Transverse colon (tissue), 3 donors: ENCODE measurements around the gene AGO4.

Experiments used
- POLR2A ChIP-seq: fragments of 450-650 bp; IDR thresholded peaks from one replicate; pipeline ENCODE4 v1.6.1; 2016; ENCODE audit warnings: antibody characterized with exemption, mild to moderate bottlenecking, moderate library complexity
- TF ChIP-seq, protein P1 (sequence below), 5 experiments: fragments of 200-600 bp in 3 of 5; fragments of 450-650 bp in 2 of 5; sonication (generic) in 3 of 5; IDR thresholded peaks; 1 replicate in 2 of 5; 2 replicates in 3 of 5; pipeline ENCODE4 v1.5.1; 2016 to 2017; ENCODE audit warnings: antibody characterized with exemption in 5 of 5, inconsistent platforms in 3 of 5, mild to moderate bottlenecking in 2 of 5, moderate library complexity in 1 of 5

DNA sequence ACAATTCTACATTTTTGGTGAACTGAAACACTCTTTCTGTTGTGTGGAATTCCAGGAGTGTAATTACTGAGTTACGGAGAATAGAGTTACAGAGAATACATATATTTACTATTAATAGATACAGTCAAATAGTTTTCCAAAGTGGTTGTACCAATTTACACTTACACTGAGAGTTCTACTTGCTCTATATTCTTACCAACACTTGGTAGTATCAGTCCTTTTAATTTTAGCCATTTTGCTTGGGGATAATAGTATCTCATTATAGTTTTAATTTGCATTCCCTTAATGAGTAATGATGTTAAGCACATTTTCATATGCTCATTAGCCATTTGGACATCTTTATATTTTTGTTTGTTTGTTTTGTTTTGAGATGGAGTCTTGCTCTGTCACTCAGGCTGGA is 28.9 kb downstream of the AGO4 start:
- TF ChIP-seq POLR2A = no peak
- TF ChIP-seq, protein P1, sequence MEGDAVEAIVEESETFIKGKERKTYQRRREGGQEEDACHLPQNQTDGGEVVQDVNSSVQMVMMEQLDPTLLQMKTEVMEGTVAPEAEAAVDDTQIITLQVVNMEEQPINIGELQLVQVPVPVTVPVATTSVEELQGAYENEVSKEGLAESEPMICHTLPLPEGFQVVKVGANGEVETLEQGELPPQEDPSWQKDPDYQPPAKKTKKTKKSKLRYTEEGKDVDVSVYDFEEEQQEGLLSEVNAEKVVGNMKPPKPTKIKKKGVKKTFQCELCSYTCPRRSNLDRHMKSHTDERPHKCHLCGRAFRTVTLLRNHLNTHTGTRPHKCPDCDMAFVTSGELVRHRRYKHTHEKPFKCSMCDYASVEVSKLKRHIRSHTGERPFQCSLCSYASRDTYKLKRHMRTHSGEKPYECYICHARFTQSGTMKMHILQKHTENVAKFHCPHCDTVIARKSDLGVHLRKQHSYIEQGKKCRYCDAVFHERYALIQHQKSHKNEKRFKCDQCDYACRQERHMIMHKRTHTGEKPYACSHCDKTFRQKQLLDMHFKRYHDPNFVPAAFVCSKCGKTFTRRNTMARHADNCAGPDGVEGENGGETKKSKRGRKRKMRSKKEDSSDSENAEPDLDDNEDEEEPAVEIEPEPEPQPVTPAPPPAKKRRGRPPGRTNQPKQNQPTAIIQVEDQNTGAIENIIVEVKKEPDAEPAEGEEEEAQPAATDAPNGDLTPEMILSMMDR (IDR thresholded peaks at IDR 0.05) = no peak
